Skeletal muscle cell (primary cell): Measurements from ENCODE around the gene JPT2.
A peak's percentile ranks its signal among the peaks of the same experiment; 100 is the strongest.

Experiments
- DNase-seq: peaks from one replicate; pipeline ENCODE4 v3.0.0-alpha.2; 2010; ENCODE audit warnings: low read depth
- H3K4me3 ChIP-seq: 2 replicates; pipeline ENCODE4 v1.5.1; 2011; ENCODE audit warnings: low read depth, mild to moderate bottlenecking, control low read depth, low read length, moderate library complexity

JPT2 gene, protein sequence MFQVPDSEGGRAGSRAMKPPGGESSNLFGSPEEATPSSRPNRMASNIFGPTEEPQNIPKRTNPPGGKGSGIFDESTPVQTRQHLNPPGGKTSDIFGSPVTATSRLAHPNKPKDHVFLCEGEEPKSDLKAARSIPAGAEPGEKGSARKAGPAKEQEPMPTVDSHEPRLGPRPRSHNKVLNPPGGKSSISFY

DNA sequence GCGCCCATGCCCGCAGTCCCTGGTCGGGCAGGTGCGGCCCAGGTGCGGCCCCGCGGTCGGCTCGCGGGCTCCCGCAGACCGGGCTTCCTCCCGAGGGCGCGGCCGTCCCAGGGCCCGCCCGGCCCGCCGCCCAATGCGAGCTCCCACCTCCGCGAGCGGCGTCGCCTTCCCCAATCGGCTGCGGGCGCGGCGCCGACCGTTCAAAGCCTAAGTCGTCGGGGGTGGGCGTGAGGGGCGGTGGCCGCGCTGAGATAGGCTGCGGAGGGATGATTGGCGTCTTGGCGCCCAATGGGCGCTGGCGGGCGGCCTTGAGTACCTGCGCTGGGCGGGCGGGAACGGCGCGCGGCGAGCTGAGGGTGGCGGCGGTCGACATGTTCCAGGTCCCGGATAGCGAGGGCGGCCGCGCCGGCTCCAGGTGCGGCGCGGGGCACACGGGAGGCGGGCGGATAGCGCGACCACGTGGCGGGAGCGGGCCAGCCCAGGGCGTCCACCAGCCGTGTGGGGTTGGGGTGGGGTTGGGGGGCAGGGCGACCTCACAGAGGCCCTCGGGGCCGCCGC lies at the start of gene JPT2:
TSS of gene JPT2 (plus strand) at position 338 of the 558 bp plus-strand sequence. CDS start at position 372, 34 bp downstream.
- DNase-seq: peak; percentile 90
- H3K4me3 ChIP-seq: peak within 1 kb of the TSS; percentile 84

DNA sequence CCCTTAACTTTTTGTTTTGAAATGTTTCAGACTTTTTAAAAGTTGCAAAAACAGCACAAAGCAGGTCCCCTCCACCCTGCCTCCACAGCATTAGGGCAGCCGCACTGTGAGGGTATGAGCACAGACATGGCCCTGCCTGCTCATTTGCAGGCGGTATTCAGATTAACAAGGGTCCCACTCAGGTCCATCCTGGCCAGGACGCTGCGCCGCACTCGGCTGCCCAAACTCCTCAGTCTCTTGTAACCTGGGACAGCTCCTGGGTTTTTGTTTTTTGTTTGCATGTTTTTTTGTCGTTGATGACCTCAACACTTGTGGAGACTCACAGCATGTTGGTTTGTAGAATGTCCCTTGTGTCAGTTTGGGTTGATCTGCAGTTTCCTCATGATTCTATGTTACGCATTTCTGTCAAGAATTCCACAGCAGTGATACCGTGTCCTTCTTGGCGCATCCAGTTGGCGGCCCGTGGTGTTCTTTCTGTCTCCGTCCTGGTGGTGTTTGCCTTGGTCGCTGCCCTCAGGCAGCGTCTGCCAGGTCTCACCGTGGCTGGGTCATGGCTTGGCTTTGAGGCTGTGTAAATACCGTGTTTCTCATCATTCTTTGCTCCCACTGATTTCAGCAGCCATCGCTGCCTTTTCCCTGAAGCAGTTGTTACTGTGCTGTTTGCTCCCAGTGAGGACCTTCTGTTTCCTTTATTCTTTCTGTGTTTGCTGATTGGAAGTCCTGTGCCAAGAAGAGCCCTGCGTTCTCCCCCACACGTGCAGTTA lies 47.4 kb upstream of the JPT2 start:
- no peak overlapping the region for H3K4me3 ChIP-seq
- no peak for DNase-seq

DNA sequence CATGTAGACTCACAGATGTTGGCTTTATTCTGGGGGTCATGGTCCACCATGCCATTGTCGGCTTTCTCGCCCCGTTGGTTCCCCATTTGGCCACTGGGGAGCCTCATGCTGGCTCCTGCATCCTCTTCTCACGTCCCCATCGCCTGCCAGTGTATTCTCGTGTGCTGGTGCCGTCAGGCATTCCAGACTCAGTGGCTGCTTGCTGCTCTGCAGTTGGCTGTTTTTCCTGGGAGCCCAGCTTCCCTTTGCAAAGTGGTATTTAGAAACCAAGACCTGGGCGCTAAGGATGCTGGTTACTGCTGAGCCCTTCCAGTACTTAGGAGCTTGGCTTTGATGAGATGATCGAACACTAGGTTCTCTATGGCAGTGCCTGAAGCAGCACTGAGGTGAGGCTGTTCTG lies 46.8 kb upstream of the JPT2 start:
- no peak overlapping the region for H3K4me3 ChIP-seq
- DNase-seq: no peak

DNA sequence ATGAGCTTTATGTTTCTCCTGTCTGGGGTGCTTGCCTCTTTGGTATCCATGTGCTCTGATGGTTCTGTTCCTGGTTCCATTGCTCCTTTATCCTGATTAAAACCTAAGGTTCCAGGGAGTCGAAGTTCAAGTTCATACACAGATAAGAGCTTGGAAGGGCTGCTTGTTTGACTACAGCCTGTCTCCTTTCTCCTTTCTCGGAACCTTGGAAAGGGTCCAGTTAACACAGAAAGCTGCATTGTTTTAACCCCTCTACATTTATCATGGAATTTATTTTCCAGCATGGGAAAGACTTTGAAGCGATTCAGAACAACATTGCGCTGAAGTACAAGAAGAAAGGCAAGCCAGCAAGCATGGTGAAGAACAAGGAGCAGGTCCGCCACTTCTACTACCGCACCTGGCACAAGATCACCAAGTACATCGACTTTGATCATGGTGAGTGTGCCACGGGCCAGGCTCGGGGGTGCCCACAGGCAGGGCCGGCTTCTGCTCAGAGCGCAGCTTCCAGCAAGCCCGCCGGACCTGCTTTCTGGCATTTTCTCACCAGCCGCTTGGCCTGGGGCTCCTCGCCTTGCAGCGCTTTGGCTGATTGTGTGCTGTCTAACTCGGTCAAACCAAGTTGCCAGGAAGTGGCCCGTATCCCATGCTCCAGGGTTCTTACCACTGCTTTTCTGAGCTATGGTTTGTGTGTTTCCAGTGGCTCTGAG lies 46.0 kb upstream of the JPT2 start:
- no peak for DNase-seq
- no peak overlapping the region for H3K4me3 ChIP-seq

DNA sequence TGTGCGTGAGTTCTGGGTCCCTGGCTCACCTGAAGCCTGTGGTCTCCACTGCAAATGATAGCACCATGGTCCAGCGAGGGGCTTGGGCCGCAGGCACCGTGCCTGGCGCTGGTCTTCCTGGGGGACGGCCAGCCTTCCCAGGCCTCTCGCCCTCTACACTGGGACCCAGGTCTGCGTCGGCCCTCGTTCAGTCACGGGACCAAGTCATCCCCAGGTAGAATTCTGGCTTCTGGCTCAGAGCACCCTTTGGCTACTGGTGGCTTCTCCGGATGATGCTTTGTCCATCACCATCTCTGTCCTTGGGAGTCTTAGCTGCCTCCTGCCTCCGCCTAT lies 45.5 kb upstream of the JPT2 start:
- DNase-seq: no peak
- no peak overlapping the region for H3K4me3 ChIP-seq

DNA sequence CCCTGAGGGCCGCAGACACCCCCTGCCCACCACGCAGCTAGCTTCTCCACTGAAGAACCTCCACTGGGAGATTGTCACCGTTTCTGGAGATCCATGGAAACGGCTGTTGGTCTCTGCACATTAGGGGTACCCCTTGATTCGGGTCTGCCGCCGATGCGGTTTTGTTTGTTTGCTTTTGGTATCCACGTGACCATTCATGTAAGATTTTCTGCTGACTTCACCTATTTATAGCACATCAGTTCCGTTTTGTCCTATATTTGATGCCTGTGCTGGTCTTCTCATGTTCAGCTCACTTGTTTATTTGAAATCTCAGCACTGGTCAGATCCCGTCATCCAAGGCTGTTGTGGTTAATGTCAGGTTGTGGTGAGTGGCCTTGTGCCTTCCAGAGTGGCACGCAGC lies 44.8 kb upstream of the JPT2 start:
- DNase-seq: no peak
- no peak overlapping the region for H3K4me3 ChIP-seq

DNA sequence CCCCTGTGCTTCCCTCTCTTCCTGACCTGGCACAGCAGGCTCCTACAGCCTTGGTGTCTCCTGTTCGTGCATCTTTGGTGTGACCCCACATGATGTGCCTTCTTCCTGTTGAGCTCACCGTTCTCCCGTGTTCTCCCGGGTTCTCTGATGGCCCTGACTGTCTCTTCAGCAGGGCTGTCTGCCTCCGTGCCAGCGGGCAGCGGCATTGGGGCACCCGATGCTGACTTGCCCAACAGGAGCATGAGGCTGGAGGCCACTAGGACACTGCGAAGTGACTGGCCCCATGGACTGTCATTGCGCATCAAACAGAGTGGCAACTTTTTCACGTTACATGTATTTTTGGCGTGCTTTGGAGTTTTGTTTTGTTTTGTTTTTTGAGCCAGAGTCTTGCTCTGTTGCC lies 43.5 kb upstream of the JPT2 start:
- H3K4me3 ChIP-seq: no peak overlapping the region
- no peak for DNase-seq

DNA sequence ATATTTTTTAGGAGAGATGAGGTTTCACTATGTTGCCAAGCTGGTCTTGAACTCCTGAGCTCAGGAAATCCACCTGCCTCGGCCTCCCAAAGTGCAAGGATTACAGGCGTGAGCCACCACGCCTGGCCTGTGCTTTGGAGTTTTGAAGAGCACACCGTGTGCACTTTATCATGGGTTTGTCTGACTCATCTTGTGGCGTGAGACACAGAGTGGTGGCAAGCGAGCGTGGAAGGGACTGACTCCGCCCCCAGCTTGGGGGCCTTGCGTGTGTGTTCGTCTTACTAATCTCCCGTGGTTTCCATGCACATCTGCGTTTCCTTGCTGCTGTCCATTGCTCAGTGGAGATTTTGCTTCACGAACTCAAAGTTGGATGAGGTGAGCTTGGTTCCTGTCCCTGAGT lies 43.0 kb upstream of the JPT2 start:
- H3K4me3 ChIP-seq: no peak overlapping the region
- DNase-seq: no peak

DNA sequence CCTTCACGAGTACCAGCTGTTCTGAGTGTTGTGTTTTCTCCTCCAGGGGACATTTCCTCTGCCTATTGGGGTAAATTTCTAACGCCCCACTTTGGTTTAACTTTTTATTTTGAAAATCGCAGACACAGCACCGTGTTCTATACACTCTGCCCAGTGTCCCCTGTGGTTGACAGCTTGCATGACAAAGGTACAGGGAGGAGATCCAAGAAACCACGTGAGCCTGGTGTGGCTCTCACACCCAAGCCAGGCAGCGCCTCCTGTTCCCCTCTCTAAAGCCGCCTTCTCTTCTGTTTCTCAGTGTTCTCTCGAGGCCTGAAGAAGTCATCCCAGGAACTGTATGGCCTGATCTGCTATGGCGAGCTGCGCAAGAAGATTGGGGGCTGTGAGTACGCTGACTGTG lies 40.6 kb upstream of the JPT2 start:
- DNase-seq: no peak
- H3K4me3 ChIP-seq: no peak overlapping the region

DNA sequence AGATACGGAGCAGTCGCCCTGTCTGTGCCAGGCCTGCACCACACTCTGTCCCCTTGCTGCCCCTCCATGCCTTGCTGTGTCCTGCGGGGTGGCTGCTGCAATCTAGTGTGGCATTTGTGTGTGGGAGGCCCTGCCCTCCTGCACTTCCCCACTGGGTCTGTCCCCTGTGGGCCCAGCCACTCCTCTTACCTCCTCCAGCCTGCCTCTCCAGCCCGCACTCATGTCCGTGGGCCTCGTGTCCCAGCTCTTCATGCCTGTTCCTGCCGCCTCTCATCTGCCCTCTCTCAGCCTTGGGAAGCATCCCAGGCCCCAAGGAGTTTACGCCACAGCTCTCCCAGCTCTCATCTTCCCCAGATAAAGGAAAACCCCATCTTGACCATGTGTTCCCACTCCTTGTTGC lies 39.3 kb upstream of the JPT2 start:
- DNase-seq: no peak

DNA sequence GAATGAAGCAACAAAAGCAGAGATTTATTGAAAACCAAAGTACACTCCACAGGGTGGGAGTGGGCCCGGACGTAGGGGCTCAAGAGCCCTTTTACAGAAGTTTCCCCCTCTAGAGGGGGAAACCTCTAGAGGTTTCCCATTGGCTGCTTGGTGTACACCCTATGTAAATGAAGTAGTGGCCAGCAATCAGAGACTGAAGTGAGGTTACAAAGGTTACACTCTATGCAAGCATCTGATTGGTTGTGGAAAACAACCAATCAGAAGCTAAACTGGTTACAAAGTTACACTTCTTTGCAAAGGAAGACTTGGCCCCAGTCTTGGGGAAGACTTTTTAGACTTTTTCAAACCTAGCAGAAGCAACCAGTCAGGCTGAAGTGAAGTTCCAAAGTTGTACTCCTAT lies 38.8 kb upstream of the JPT2 start:
- H3K4me3 ChIP-seq: no peak overlapping the region
- no peak for DNase-seq

More for the DNA sequence above, 39.3 kb upstream of the JPT2 start:
- H3K4me3 ChIP-seq: no peak overlapping the region

DNA sequence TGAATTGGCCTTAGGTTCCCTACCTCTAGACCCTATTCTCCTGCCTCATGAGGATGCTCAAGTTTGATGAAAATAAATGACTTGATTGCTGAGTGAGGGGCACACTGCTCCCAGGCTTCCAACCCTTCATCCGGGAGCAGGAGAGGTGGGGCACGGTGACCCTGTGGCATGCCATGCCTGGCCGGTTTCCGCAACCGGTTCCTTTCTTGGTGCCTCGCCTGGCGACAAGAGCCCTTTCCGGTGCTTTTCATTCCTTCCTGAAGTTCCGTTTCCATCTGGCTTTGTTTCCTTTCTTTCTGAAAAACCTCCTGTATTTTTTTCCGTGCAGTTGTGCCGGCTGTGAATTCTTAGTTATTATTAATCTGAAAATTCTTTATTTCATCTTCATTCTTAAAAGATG lies 38.2 kb upstream of the JPT2 start:
- no peak overlapping the region for H3K4me3 ChIP-seq
- DNase-seq: no peak

DNA sequence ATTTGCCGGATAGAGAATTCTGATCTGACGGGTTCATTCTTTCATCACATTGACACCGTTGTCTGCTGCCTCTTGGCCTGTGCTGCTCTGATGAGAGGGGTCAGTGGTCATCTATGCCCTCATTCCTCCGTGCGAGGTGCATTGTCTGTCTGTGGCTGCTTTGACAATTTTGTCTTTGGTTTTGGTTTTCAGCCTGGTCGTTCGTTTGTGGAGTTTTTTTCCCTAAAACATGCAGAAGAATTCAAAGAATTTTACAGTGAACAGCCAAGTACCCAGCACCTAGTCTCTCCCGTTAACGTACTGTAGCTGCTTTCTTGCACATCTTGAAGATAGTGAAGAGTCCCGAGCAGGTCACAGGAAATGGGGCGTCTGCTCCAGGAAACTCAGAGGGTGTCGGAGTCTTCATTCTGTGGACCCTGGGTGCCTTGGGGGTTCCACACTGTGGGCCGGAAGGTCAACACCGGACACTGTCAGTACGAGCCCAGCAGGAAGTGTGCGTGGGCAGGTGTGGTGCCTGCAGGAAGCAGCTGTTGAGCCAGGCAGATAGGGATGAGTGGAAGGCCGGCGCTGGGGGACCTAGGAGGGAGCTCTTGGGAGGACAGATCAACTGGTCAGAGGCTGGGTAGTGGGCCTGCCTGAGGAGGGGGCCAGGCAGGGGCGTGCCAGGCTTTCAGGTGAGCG lies 37.7 kb upstream of the JPT2 start:
- H3K4me3 ChIP-seq: no peak overlapping the region
- no peak for DNase-seq

DNA sequence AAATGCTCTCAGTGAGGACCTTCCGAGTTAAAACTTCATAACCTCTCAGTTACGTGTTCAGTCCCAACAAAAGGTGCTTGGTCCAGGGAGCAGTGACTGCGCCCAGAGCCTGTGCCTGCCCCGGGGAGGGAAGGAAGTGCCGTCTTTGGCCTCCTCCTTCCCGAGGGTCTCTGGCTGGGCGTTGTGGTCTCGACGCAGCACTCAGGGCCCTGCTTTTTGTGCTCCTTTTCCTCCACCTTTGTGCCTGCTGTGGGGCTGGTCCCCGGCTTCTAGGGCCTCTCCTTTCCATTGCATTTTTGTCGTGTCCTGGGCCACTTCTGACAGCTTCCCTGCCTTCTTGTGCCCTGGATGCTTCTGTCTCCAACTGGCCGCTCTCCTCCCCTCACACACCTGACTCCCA lies 36.8 kb upstream of the JPT2 start:
- no peak overlapping the region for H3K4me3 ChIP-seq
- DNase-seq: no peak

DNA sequence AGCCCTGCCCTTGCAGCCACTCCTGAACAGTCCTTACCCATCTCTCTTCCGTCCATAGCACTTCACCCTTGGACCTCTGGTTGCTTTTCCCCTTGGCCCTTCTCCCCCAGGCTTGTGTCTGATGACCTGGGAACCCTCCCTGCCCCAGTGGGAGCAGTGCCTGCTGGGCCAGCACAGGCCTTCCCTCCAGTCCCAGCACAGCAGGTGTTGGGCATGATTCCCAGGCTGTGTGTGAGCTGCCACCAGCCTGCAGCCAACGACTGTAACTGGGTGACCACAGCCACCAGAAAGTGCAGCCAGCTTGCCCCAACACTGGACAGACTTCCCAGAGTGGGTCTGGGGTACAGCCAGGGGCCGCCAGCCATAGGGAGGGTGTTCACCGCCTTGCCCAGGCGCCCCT lies 35.9 kb upstream of the JPT2 start:
- no peak overlapping the region for H3K4me3 ChIP-seq
- DNase-seq: no peak

DNA sequence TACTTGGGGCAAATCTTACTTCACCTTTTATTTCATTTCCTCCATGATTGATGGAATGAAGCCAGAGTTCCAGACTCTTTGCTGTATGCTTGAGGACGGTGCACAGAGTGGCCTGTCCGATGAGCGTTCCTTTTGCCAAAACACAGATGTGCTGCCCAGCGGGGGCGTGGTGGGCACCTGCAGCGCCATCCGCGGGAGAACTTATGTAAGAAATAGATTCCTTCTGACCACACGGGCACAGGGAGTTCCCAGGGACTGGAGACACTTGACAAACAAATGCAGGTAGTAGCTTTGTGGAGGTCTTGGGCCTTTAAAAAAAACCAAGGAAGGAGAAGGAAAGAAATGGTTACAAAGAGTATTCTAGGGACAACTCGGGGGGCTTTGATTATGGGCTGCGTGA lies 35.3 kb upstream of the JPT2 start:
- DNase-seq: no peak
- no peak overlapping the region for H3K4me3 ChIP-seq

DNA sequence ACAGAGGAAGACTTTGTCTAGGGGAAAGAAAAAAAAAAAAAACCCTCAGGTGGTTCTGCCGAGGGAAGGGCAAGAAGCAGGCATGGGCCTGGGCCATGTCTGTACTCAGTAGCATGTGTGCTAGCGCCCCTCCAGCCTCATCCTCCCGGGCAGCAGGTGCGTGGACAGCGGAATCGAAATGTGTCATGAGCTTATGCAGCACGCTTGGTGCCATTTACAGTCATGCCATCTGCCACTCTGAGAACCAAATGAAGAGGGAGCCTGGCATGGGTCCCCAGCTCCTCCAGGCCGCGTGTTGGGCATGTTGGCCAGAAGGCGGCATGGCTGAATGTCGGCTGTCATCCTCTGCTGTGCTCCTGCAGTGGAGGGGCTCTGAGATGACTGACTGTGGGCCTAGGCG lies 34.6 kb upstream of the JPT2 start:
- DNase-seq: no peak
- no peak overlapping the region for H3K4me3 ChIP-seq

DNA sequence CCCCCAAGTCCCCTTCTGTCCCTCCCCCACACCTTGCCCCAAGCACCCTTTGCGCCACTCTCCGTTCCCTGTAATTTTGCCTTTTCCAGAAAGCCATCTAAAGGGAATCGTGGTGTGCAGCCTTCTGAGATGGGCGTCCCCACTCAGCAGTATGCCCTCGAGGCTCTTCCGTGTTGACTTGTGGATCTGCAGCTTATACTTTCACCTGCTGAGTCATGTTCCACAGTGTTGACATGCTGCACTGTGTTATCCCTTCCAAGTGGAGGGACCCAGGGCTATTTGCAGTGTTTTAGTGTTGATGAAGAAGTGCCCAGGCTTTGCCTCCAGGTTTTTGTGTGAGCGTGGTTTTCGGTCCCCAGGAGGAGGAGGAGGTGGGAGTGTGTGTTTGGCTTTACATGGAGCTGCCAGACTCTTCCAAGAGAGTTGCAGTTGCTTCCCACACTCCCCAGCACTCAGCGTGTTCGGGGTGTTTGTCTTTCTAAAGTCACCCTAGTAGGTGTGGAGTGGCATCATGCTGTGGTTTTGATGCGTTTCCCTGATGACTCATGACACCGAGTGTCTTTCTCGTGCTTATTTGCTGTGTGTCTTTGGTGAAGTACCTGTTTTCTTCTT lies 32.1 kb upstream of the JPT2 start:
- H3K4me3 ChIP-seq: no peak overlapping the region
- DNase-seq: no peak

DNA sequence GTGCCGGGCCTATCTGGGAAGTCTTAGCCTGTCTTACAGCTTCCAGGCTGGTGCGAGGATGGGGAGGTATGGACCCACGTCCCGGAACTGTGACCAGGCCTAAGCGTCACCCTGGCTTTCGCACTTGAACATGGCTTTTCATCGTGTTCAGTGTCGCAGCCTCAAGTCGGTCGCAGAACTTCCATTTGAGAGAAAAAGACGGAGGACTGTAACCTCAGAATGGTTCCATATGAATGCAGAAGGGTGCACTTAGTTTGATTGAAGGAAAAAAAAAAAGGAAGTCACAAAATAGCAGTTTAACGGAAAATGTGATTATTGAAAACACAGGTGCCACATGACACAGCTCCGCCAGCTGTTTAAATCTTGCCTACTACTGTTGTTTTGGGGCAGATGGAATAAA lies 30.2 kb upstream of the JPT2 start:
- DNase-seq: no peak

DNA sequence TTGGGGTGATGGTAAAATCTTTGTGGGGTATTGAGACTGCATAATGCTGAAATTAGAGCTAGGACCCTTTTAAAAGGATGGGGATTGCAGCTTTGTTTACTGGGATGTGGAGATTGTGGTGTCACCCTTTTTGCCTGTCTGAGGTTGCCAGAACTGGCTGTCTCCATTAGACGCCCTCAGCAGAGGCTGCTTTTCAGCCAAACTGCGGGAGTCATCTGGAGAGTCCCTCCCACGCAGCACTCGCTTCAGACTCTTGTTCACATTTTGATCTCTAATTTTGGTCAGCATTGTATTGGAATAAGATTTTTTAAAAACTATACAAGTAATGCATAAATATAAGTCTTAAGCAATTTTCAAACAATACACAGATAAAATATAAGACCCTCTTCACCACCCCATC lies 27.9 kb upstream of the JPT2 start:
- H3K4me3 ChIP-seq: no peak overlapping the region
- DNase-seq: no peak

More for the DNA sequence above, 30.2 kb upstream of the JPT2 start:
- no peak overlapping the region for H3K4me3 ChIP-seq
